ENCODE data around the gene EPB41L2. TPM values are rescaled to one million over a fixed set of nuclear protein-coding genes. Genes with fewer than 3 reads are reported as not detected.

The EPB41L2 gene
- total RNA-seq, 1 experiment from 2014 or later, result 199 TPM

DNA sequence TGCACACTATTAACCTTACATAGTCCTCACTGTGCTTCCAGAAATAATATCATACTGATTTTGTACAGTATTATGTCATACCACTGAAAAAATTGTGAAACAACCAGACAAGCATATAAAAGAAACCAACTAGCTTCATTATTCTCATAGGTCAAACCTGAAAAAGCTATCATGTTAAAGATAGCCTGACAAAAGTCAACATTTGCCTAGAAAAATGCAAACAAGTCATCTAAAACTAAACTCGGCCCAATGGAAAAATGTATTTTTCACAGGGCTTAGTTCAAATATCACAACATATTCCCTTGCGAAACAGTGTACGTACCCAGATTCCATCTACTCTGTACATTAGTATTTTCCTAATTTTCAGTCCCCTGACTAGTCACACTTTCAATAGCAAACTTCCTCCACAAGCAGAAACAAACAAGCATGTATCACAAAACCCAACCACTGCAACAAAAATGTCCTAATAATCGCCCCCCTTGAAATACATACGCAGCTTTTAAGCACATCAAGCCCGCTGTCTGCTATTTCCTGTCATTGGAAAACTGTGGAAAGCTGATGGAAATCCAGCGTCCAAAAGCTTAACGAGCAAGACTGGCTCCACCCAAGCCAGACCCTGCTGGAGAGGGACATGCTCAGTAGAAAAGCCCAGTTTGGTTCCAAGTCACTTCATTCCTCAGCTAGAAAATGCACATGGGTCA is 93.1 kb downstream of the EPB41L2 start:
- intact Hi-C loops (cut with micrococcal nuclease; ENCODE audit: unreplicated experiment) (no loop called here), in situ Hi-C loops (cut with HindIII; ENCODE audit: low pct_unique_long_range_greater_than_20kb, low sequenced_read_pairs) (no loop called here)
- Histone ChIP-seq H3K4me1 (ENCODE audit: control insufficient read depth, insufficient read depth, low read length) (peaks cover 46% of the 10 kb centered on the region), H3K9me3 (ENCODE audit: control insufficient read depth, insufficient read depth, low read depth, low read length) (no peaks in the 10 kb centered on the region), H3K27me3 (ENCODE audit: control insufficient read depth, insufficient read depth, low read length) (no peaks in the 10 kb centered on the region), H3K4me3 (ENCODE audit: low read depth in 2 of 2, low read length in 2 of 2) (no peak overlapping the region), H3K36me3 (ENCODE audit: control insufficient read depth, insufficient read depth, low read length) (no peaks in the 10 kb centered on the region), H3K27ac (ENCODE audit: low read length) (peak overlapping the region; percentile 51)
- BruUV-seq (replicated peaks), result no TSS peak
- TF ChIP-seq POLR2AphosphoS5 (IDR thresholded peaks at IDR 0.05; ENCODE audit: low read depth, low read length), result no peak
- ChIA-PET POLR2A (no interaction called here), CTCF (interaction anchor here (0.5 kb wide), 1 partner anchor 68 kb away, joined by 4 read pairs; no protein-coding TSS in a partner anchor)
- DNase-seq (ENCODE audit: low read depth, low spot score) (no peak), ATAC-seq (no peak)

DNA sequence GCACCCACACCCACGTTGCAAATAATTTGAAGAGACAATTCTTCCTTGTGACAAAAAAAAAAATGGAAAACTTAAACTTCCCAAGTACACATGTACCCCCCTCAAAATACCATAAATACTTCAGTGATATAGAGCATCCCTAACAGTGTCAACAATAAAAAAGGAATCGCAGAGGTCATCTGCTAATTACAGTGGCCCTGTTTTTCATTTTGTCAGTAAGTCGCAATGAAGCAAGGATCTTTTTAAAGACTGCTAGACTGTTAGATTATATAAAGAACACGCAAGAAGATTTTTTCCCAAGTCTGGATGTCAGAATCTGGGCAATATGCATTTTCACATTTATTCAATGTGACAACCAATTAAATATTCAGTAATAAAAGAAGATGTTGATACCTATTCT is 93.9 kb downstream of the EPB41L2 start:
- Histone ChIP-seq H3K4me3 (ENCODE audit: low read depth in 2 of 2, low read length in 2 of 2) (no peak overlapping the region), H3K27ac (ENCODE audit: low read length) (peak overlapping the region; percentile 45; the same call in 1 of the 2 replicates), H3K4me1 (ENCODE audit: control insufficient read depth, insufficient read depth, low read length) (peaks cover 46% of the 10 kb centered on the region), H3K27me3 (ENCODE audit: control insufficient read depth, insufficient read depth, low read length) (no peaks in the 10 kb centered on the region), H3K36me3 (ENCODE audit: control insufficient read depth, insufficient read depth, low read length) (no peaks in the 10 kb centered on the region), H3K9me3 (ENCODE audit: control insufficient read depth, insufficient read depth, low read depth, low read length) (no peaks in the 10 kb centered on the region)
- ChIA-PET CTCF (no interaction called here), POLR2A (no interaction called here)
- TF ChIP-seq, protein P1, sequence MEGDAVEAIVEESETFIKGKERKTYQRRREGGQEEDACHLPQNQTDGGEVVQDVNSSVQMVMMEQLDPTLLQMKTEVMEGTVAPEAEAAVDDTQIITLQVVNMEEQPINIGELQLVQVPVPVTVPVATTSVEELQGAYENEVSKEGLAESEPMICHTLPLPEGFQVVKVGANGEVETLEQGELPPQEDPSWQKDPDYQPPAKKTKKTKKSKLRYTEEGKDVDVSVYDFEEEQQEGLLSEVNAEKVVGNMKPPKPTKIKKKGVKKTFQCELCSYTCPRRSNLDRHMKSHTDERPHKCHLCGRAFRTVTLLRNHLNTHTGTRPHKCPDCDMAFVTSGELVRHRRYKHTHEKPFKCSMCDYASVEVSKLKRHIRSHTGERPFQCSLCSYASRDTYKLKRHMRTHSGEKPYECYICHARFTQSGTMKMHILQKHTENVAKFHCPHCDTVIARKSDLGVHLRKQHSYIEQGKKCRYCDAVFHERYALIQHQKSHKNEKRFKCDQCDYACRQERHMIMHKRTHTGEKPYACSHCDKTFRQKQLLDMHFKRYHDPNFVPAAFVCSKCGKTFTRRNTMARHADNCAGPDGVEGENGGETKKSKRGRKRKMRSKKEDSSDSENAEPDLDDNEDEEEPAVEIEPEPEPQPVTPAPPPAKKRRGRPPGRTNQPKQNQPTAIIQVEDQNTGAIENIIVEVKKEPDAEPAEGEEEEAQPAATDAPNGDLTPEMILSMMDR (IDR thresholded peaks at IDR 0.05), result no peak
- TF ChIP-seq SIN3A (IDR thresholded peaks at IDR 0.05; ENCODE audit: borderline replicate concordance, insufficient read depth, low read depth, low read length), result no peak
- no peak for TF ChIP-seq TCF7L2 (IDR thresholded peaks at IDR 0.05; ENCODE audit: low read depth, low read length)
- TF ChIP-seq, protein P2, sequence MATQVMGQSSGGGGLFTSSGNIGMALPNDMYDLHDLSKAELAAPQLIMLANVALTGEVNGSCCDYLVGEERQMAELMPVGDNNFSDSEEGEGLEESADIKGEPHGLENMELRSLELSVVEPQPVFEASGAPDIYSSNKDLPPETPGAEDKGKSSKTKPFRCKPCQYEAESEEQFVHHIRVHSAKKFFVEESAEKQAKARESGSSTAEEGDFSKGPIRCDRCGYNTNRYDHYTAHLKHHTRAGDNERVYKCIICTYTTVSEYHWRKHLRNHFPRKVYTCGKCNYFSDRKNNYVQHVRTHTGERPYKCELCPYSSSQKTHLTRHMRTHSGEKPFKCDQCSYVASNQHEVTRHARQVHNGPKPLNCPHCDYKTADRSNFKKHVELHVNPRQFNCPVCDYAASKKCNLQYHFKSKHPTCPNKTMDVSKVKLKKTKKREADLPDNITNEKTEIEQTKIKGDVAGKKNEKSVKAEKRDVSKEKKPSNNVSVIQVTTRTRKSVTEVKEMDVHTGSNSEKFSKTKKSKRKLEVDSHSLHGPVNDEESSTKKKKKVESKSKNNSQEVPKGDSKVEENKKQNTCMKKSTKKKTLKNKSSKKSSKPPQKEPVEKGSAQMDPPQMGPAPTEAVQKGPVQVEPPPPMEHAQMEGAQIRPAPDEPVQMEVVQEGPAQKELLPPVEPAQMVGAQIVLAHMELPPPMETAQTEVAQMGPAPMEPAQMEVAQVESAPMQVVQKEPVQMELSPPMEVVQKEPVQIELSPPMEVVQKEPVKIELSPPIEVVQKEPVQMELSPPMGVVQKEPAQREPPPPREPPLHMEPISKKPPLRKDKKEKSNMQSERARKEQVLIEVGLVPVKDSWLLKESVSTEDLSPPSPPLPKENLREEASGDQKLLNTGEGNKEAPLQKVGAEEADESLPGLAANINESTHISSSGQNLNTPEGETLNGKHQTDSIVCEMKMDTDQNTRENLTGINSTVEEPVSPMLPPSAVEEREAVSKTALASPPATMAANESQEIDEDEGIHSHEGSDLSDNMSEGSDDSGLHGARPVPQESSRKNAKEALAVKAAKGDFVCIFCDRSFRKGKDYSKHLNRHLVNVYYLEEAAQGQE (IDR thresholded peaks at IDR 0.05; ENCODE audit: insufficient read depth in 1 of 2, low read depth in 2 of 2, low read length in 1 of 2), result no peak
- no peak for TF ChIP-seq POLR2AphosphoS5 (IDR thresholded peaks at IDR 0.05; ENCODE audit: low read depth, low read length)
- ATAC-seq (no peak), DNase-seq (ENCODE audit: low read depth, low spot score) (no peak)
- intact Hi-C loops (cut with micrococcal nuclease; ENCODE audit: unreplicated experiment), result no loop called here
- in situ Hi-C loops (cut with HindIII; ENCODE audit: low pct_unique_long_range_greater_than_20kb, low sequenced_read_pairs), result no loop called here
- BruUV-seq (replicated peaks), result no TSS peak

DNA sequence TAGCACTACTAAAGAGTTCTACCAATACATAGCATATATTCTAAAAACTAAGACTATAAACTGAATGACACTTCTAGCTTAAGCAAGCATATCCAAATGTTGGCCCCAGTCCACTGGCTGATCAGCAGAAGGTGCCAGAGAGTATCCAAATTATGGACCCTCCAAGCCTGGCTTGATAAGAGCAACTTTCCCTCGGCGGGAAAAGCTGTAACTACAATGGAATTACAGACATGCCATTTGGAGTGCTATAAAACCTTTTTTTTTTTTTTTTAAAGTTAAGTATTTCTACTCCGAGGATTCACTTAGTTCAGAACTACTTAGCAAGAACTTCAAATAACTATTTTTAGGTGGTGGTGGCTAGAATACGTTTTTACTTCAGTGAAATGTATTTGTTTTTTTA is 94.6 kb downstream of the EPB41L2 start:
- TF ChIP-seq POLR2AphosphoS5 (IDR thresholded peaks at IDR 0.05; ENCODE audit: low read depth, low read length), result no peak
- TF ChIP-seq, protein P2 (IDR thresholded peaks at IDR 0.05; ENCODE audit: insufficient read depth in 1 of 2, low read depth in 2 of 2, low read length in 1 of 2), result no peak
- no peak for TF ChIP-seq TCF7L2 (IDR thresholded peaks at IDR 0.05; ENCODE audit: low read depth, low read length)
- TF ChIP-seq, protein P1 (IDR thresholded peaks at IDR 0.05), result no peak

More for the DNA sequence above, 94.6 kb downstream of the EPB41L2 start:
- CTCF ChIA-PET, result no interaction called here
- no peaks in the 10 kb centered on the region for H3K27me3 ChIP-seq (ENCODE audit: control insufficient read depth, insufficient read depth, low read length)
- intact Hi-C loops (cut with micrococcal nuclease; ENCODE audit: unreplicated experiment) (no loop called here), in situ Hi-C loops (cut with HindIII; ENCODE audit: low pct_unique_long_range_greater_than_20kb, low sequenced_read_pairs) (no loop called here)
- no peaks in the 10 kb centered on the region for H3K9me3 ChIP-seq (ENCODE audit: control insufficient read depth, insufficient read depth, low read depth, low read length)
- no peak overlapping the region for H3K4me3 ChIP-seq (ENCODE audit: low read depth in 2 of 2, low read length in 2 of 2)
- POLR2A ChIA-PET, result no interaction called here
- BruUV-seq (replicated peaks), result no TSS peak
- no peaks in the 10 kb centered on the region for H3K36me3 ChIP-seq (ENCODE audit: control insufficient read depth, insufficient read depth, low read length)
- peak overlapping the region; percentile 62 for H3K27ac ChIP-seq (ENCODE audit: low read length)
- no peak for ATAC-seq
- no peak for DNase-seq (ENCODE audit: low read depth, low spot score)
- H3K4me1 ChIP-seq (ENCODE audit: control insufficient read depth, insufficient read depth, low read length), result peaks cover 46% of the 10 kb centered on the region
